D341Med (cell line): ENCODE results near the gene UNC13C.

Experiments used
- DNase-seq: peaks from one replicate; pipeline ENCODE4 v3.0.0; 2012; ENCODE audit warnings: low spot score

The UNC13C gene

GRCh38 chr15:54567408-54568035, 589.3 kb downstream of the UNC13C start:
- no peak for DNase-seq

DNA sequence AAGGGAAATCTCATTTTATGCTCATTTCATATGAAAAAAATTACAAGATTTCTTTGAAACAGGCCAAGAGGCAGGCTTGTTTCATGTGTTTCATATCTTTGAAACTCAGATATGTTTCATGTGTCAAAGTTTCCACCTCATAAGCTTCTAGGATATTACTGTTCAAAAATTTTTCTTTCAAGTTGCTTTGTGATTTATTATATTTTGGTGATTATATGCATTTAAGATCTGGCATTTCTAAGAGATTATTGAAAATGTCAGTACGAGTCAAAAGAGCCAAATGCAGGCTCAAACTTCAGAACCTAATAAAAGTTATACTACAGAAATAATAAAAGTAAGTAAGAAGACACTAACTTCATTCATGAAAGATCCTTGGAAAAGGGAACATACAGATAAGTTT, 590.1 kb downstream of the UNC13C start:
- no peak for DNase-seq

DNA sequence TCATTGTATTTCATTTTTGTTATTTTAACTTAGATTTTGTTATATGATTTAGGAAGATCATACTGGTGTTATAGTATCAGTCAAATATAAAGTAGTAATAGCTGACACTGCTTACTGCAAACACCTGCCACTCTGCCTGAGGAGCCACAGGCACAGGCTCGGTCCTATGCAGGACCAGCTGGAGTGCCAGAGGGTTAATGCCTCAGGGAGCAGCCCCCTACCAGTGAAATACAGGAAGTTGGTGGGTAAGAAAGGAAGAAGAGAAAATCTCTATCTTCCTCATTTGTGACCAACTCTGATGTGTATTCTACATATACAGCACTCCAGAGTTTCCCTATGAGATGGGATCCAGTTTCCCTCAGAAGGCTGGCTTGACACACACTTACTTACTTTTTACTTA, 593.3 kb downstream of the UNC13C start:
- DNase-seq: no peak

- no peak for DNase-seq
Measured at GRCh38 chr15:54575586-54575985, 597.3 kb downstream of the UNC13C start.

DNA sequence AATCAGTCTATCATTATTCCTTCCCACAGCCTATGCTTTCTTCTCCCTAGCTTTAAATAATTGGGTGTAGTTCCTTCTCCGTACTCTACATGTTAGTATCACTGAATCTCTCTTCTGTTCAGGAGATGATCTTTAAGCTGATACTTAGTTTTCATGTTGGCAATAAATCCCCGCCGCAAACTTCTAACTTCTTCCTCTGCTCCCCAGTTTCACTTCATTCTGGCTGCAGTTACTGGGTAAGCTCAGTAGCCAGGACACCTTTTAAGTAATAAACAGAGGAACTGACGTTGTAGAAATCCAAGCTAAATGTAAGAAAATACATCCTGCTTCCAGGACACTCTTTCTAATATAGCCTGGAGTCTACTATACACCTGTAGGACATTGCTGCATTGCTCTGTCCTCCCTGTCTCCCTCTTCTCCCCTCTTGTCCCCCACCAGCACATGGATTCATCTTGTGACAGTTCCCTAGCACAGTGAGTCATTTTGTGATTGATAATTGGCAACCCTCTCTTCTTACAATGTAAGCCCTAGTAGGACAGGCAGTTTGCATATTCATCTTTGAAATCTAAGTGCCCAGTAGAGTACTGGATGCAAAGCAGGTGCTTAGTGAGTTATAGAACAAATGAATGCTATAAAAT, 598.2 kb downstream of the UNC13C start:
- no peak for DNase-seq

DNA sequence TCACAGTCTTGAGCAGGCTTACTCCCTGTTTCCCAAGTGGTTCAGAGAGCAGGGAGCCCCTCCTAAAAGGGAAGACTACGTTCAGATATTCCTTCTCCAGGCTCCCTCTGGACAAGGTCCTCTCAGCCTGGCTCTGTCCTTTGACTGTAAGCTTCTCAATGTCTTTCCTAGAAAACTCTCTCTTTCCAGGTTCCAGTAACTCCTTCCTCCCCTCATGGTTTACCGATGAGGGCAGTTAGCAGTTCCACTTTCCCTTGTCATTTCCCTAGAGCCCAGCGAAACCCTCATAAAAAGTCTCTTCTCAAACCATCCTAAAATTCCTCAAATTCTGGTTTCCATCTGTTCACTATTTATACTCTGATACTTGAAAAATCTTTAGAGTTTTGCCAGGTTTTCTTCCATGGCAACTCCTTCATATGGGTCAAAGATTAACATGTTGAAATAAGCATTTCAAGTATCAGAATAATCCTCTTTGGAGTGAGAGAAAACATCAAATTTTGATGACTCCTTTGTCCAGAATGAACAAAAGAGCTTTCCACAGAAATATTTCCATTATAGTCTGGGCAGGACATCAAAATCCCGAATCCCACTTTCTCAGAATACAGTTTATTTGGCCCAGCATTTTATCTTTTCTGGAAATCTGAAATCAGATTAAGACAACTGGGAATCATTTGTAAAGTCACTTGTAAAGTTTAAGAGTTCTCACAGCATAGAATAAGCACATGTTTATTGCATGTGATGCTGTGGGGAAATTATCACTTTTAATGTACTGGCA, 599.4 kb downstream of the UNC13C start:
- no peak for DNase-seq

- DNase-seq: no peak
Measured at GRCh38 chr15:54579855-54580254, 601.6 kb downstream of the UNC13C start.

DNA sequence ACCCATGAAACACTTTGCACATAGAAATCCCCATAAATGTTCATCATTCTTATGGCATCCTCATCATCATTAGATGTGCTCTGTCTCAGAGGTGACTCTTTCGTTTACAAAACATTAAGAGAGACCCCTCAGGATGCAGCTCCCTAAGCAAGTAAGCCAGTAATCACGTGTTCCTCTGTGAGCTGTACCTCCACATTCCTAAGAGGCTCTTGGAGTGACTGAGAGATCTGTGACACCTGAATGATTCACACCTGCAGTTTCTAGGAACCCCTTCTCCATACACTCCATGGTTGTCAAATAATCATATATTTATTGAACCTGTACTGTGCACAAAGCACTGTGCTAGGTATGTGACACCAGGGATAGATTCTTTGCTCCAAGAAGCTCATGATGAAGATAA, 602.4 kb downstream of the UNC13C start:
- DNase-seq: no peak

DNA sequence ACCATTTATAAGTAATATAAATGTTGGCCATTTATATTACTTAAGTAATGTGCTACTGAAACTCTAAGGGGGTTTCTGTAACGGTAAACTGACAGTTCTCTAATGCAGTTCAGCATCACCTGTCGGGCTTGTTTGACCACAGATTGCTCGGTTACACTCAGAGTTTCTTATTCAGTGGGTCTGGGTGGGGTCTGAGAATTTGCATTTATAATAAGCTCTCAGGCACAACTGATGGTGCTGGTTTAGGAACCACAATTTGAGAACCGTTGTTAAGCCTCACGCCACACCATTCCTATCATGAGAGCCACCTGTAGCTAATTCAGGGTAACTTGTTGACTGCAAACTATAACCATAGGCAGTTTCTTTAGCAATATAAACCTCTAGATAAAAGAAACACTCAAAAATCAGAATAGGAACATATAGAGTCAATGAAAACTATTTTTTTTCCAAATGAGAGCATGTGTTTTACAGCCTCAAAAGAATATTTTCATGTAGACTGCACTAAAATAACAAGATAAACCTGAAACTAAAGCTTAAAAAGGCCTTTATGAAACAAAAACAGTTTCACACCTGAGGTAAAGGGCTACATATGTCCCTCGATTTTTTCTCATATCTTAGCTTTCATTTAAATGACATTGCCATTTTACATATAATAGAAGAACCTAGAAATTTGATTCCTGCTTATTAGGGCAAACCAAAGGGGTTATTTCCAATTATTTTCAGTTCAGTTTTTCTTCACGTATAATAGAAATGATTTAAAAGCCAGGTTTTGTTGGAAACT, 604.8 kb downstream of the UNC13C start:
- no peak for DNase-seq

DNA sequence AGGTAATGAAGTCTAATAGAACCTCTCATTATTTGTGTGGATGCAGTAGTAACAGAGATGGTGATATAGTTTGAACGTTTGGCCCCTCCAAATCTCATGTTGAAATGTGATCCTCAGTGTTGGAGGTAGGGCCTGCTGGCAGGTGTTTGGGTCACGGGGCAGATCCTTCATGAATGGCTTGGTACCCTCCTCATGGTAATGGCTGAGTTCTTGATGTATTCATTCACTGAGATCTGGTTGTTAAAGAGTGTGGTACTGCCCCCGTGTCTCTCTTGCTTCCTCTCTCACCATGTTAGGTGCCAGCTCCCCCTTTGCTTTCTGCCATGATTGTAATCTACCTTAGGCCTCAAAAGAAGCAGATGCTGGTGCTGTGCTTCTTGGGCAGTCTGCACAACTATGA, 606.8 kb downstream of the UNC13C start:
- no peak for DNase-seq

GRCh38 chr15:54594115-54594514, 615.9 kb downstream of the UNC13C start:
- no peak for DNase-seq

- no peak for DNase-seq
Measured at GRCh38 chr15:54599386-54599785, 621.1 kb downstream of the UNC13C start.

DNA sequence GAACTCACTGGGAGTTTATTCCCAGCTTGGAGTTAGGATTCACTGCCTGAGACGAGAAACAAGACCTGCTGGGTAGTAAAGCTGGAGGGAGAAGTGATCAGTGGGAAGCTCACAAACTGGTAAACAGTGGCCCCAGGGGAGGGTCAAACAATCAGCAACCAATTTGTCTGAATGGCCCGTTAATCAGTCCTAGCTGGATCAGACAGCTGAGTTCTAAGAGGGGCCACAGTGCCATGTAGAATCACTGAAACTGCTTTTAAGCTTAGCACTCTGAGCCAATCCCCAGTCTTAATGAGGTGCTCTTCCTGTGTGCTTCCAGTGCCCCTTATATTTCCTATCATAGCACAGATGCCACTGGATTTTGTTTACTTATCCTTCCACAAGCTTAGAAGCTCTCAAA, 626.8 kb downstream of the UNC13C start:
- DNase-seq: peak; percentile 26

GRCh38 chr15:54605556-54605955, 627.3 kb downstream of the UNC13C start:
- DNase-seq: no peak

- DNase-seq: no peak
Measured at GRCh38 chr15:54608876-54609835, 630.9 kb downstream of the UNC13C start.

GRCh38 chr15:54618120-54618519, 639.9 kb downstream of the UNC13C start:
- DNase-seq: no peak

DNA sequence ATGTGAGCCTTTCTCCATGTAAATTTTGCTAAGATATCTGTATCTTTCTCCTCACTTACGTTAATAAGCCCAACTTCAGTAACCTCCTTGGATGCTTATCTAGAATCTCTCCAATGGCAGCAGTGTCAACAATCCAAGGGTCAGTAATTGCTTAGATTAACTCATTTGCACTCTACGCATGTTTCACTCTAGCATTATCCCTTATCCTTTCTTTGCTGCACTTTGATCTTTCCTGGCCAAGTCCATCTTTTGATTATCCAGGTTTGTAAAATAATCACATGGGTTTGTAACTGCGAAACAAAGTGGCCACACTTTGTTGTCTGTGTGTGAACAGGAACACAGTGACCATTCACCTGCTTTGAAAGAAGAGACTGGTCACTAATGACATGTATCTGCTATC, 640.9 kb downstream of the UNC13C start:
- DNase-seq: no peak

DNA sequence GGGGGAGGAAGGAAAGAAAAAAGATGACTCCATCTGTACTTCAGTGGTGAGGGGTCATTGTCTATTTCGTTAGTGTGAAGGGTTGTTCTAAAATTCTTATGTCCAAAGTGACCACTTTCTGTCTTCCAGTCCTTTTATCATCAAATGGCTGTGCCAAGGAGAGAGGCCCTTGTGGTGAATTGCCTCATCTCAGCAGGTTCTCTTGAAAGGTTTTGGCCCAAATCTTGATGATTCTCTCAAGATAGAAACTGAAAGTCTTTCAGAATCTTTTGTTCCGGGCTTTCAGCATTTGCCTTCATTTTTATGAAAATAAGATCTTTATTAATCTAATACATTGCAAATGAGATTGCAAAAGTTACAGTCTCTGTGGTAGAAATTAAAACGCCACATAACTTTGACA, 642.7 kb downstream of the UNC13C start:
- DNase-seq: no peak

DNA sequence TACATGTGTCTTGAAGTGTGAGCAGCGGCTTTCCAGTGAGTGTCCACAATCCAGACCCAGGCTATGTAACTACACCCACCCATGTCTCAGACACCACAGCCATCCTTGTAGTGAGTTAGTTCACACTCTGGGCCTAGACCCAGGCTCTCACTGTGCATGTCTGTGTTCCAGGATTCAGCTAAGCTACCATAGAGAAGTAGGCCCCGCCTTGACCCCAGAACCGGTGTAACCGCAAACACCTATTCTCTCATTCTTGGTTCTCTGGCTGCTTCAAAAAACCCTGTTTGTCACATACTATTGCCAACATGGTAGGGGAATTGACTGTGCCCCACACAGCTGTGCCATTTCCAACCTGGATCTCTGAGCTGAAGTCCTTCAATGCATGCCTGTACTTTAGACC, 657.9 kb downstream of the UNC13C start:
- DNase-seq: no peak

DNA sequence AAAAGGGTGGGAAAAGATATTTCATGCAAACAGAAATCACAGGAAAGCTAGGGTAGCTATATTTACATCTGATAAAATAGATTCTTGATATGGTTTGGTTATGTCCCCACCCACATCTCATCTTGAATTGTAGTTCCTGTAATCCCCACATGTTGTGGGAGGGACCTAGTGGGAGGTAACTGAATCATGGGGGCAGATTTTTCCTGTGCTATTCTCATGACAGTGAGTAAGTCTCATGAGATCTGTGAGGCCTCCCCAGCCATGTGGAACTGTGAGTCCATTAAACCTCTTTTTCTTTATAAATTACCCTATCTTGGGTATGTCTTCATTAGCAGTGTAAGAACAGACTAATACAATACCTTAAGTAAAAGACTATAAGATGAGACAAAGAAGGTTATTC, 660.4 kb downstream of the UNC13C start:
- DNase-seq: no peak

DNA sequence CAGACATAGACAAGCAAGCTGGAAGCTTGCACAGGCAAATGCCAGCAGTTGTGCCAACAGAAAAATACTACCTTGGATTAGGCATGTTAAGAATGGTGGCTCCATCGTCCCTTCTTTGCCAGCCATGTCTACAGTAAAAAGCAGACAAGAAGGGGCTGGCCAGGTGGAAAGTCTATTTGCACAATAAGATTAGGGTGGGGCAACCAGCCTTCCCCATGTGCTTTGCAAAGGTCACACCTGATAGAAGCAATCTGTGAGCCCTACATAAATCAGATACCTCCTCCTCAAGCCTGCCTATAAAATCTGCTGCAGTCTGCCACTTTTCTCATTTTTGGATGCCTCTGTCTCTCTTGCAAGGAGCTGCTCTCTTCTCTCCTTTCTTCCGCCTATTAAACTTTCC, 662.6 kb downstream of the UNC13C start:
- DNase-seq: no peak
